M059J (cell line): Measurements from ENCODE around the gene FOXN3. TPM values are rescaled to one million over a fixed set of nuclear protein-coding genes. Genes with fewer than 3 reads are reported as not detected.

Experiments used
- DNase-seq: peaks from one replicate; pipeline ENCODE4 v3.0.0-alpha.2; 2012; ENCODE audit warnings: low read depth
- total RNA-seq: library from RNA; depleted of rRNA; stranded (reverse); fragments of >200 nt; shearing (Covaris generic); gene quantifications from 2 replicates; pipeline ENCODE4 v1.2.3, GENCODE V29; 2014

FOXN3 gene
- total RNA-seq, 1 experiment from 2014 or later: 16.7 TPM

GRCh38 chr14:89332031-89332430, 85.0 kb downstream of the FOXN3 start:
- no peak for DNase-seq

- no peak for DNase-seq
These were observed 85.6 kb downstream of the FOXN3 start for GRCh38 chr14:89331398-89331797.

DNA sequence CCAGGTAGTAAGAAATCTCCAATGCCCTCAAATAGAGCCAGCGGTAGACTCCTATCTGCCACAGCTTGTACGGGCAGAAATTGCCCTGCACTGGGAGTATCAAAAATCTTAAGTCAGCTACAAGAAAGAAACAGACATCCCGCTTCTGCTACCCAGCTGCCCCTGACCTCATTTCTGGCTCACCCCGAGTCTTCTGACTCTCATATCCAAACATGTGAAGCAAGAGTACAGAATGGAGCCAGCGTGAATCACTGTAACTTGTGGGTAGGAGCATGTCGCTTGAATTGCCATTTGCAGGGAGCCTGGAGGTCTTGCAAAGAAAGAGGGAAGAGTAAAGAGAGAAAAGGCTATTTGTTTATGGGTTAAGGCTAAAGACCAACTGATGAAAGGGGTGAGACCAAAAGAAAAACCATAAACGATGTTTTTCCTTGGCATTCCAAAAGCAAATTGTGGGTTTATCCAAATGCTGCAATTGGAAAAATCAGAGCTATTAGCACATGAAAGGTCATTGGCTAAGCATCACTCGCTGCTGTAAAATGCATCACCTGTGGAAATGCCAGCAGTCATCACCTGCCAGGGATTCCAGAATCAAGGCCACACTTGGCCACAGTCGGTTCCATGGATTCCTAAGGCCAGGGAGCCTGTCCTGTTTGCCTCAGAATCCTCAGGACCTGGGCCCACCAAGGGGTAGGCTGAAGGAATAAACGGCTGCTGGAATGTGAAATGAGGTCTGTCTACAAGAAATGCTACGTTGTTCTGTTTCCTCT, 86.6 kb downstream of the FOXN3 start:
- DNase-seq: peak; percentile 79

DNA sequence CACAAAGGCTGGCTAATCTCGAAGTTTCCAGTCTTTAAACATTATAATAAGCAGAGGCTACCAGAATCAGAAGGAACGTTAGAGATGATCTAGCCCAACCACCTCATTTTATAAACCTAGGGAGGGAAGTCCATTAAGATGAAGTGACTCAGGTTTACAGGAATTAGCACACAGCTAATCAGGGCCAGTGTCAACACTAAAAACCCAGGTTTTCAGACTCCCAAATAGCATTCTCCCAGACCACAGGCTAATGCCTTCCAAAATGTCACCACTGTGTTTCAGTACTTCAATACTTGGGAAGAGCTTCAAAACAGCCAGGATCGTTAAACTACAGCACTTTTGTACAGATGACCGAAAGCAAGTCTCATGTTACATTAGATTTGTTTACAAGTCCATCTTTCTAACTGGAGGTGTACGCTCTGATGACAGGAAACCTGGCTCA, 89.2 kb downstream of the FOXN3 start:
- DNase-seq: peak; percentile 81

- no peak for DNase-seq
These were observed 91.1 kb downstream of the FOXN3 start for GRCh38 chr14:89325959-89326358.

- no peak for DNase-seq
These were observed 91.6 kb downstream of the FOXN3 start for GRCh38 chr14:89325299-89325883.

GRCh38 chr14:89324501-89325298, 92.3 kb downstream of the FOXN3 start:
- DNase-seq: no peak

DNA sequence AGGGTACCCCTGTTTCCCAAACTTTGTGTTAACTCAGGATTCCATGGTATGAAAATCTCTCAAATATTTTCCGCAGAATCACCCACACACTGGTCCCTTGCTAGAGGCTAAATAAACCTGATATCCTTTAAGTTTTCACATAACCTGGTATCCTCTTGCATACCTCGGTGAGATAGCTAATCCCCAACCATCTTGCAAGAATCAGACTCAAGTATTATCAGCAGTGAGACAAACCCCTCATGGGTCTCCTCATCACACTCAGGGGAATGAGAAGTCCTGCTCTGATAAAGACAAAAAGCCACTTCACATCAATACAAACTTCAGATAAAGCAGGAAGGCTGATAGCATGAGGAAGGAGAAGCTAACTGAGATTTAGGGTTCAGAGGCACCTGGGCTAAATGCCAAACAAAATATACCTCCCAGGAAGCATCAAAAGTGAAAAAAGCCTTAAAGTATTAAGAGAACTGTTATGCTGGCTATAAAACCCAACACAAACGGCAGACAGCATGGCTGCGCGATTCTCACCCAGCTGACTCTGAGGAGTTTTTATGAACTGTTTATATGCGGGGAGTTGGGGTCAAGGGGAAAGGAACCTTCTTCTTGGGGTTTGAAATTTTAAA, 96.5 kb downstream of the FOXN3 start:
- peak; percentile 23 for DNase-seq

DNA sequence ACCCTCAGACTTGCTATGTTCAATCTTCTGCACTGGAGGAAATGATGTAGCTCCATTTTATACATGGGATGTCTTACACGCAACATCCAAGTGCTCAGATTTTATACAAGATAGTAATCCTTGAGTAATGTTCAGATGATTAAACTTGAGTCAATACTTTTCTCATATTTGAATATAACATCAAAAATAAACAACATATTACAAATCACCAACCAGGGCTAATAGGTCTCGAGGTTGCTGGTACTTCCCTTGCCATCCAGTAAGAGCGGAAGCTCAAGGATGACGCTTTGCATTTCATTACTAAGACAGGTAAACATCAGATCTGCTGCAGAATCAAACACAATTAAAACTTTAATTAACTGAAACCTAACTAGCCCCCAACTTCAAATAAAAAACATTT, 97.3 kb downstream of the FOXN3 start:
- no peak for DNase-seq

- no peak for DNase-seq
These were observed 99.9 kb downstream of the FOXN3 start for GRCh38 chr14:89317051-89317691.

- no peak for DNase-seq
These were observed 101.3 kb downstream of the FOXN3 start for GRCh38 chr14:89315493-89316470.

DNA sequence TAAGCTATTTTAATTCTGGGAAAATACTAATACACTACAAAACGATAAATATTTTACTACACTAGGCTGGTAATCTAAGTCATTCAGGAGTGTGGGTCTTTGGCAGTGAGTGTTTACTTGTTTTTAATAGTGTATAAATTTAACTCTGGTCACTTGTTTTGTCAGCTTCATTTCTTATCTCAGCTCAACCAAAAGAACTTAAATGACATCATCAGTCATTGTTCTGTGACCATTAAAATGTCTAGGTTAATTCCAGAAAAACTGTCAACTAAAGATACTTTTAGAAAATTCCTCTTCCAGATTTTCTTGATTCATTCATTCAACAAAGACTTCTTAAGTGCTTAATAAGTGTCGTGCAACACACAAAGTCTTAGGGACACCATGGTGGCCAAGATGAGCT, 102.8 kb downstream of the FOXN3 start:
- no peak for DNase-seq

GRCh38 chr14:89312932-89313331, 104.1 kb downstream of the FOXN3 start:
- no peak for DNase-seq

DNA sequence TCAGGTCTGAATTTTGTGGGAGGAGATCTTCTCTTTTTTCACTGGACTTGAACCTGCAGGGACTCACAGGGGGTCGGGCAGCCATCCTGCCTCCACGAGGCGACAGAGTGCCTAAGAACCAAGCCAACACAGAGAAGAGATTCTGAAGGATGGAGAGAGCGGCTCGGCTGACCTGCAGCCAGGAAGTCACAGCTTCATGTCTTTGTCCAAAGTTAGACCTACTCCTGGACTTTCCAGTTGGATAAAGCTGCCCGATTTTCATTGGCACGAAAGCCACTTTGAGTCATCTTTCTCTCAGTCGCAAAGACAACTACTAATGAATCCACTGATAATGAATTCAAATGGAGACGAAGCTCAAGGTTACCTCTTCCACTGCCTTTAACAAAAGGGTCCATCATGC, 106.8 kb downstream of the FOXN3 start:
- DNase-seq: no peak

- DNase-seq: no peak
These were observed 107.3 kb downstream of the FOXN3 start for GRCh38 chr14:89309670-89310177.

GRCh38 chr14:89308232-89308959, 108.6 kb downstream of the FOXN3 start:
- DNase-seq: peak; percentile 43

- no peak for DNase-seq
These were observed 109.6 kb downstream of the FOXN3 start for GRCh38 chr14:89307409-89307808.

DNA sequence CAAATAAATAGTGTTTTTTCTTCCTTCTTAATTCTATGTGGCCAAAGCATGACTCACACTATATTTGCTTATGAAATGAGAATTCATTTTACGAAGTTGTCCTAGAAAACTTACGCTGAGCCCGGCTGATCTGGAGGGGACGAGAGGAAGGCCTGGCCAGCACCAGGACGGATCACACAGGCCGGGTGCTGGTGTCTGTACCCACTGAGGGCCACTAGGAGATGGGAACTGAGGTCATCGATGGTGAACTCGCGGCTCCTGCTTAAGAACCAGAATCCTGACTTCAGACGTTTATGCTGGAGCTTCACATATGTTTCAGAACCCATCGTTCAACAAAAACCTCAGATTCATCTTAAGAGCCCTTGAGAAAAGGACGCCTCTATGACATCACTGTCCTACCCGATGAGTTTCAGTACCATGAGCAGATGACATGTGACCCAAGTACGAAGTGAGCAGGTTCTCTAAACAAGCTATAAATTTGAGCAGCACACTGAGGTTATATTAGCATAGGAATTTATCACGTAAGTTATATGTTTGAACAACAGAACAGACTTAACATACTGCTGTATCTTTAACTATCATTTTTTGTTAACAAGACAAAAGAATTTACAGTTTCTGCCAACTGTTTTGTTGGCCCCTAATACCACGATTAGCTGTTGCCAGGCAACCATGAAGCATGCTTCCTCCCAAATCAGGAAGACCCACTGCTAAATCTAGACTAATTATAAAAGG, 111.9 kb downstream of the FOXN3 start:
- DNase-seq: peak; percentile 65

- DNase-seq: no peak
These were observed 112.5 kb downstream of the FOXN3 start for GRCh38 chr14:89304561-89304960.
